Adrenal gland (tissue), 12 donors: ENCODE measurements around the gene GLDN. TPM values are rescaled to one million over a fixed set of nuclear protein-coding genes. Genes with fewer than 3 reads are reported as not detected.

Experiments used
- DNase-seq, 7 donors: peaks; one replicate each; pipeline ENCODE4 v3.0.0-alpha.2; 2019 to 2020
- H3K27ac ChIP-seq, 5 donors: fragments of 200-600 bp; sonication (generic) in 4 of 5; 1 replicate in 3 of 5; 2 replicates in 2 of 5; pipeline versions ENCODE4 v1.5.1 to v1.8.0; 2016 to 2020; ENCODE audit warnings: mild to moderate bottlenecking in 1 of 5
- H3K27me3 ChIP-seq: fragments of 200-600 bp; 2 replicates; pipeline ENCODE4 v1.8.0; 2021
- H3K36me3 ChIP-seq, 2 donors: fragments of 200-600 bp; replicated peaks in 1 of 2; 1 replicate in 1 of 2; 2 replicates in 1 of 2; pipeline versions ENCODE4 v1.5.1 to v1.8.0; 2018 to 2022
- H3K4me1 ChIP-seq, 2 donors: fragments of 200-600 bp; replicated peaks in 1 of 2; 1 replicate in 1 of 2; 2 replicates in 1 of 2; pipeline versions ENCODE4 v1.5.1 to v1.8.0; 2018 to 2021
- H3K4me3 ChIP-seq, 4 donors: fragments of 200-600 bp; sonication (generic) in 3 of 4; one replicate each; pipeline ENCODE4 v1.5.1; 2016 to 2018
- H3K9me3 ChIP-seq, 3 donors: fragments of 200-600 bp; sonication (generic) in 1 of 3; replicated peaks in 1 of 3; 1 replicate in 2 of 3; 2 replicates in 1 of 3; pipeline versions ENCODE4 v1.5.1 to v1.8.0; 2016 to 2021
- POLR2A ChIP-seq, 2 donors: fragments of 450-650 bp; IDR thresholded peaks; one replicate each; pipeline ENCODE4 v1.6.1; 2017; ENCODE audit warnings: antibody characterized with exemption in 2 of 2, mild to moderate bottlenecking in 2 of 2, moderate library complexity in 1 of 2
- WGBS, 4 donors: extraction: QIAGEN DNeasy Blood & Tissue Kit in 2 of 4; methylation state at CpG; one replicate each; pipeline versions ENCODE4 v1.1.5 to v1.1.7; 2013 to 2017; 5-methylcytosine and 5-hydroxymethylcytosine counted together
- intact Hi-C, 2 donors: fragments of 100-400 bp; cut with DNase I; formaldehyde crosslinking; loops; one replicate each; pipeline versions ENCODE4 v1.14.1 to v1.15.0; 2022 to 2023
- polyA plus RNA-seq, 3 donors: library from polyadenylated mRNA; stranded (reverse); fragments of 200-250 nt in 2 of 3; fragments of 350-450 nt in 1 of 3; fragmentation: Illumina TruSeq in 1 of 3; extraction: RNeasy Lipid Tissue Mini Kit (QIAGEN cat#74804) in 1 of 3; gene quantifications; one replicate each; pipeline ENCODE4 v1.2.3, GENCODE V29; 2013 to 2014
- total RNA-seq, 9 donors: library from RNA; depleted of rRNA in 4 of 9; stranded (reverse); fragments of >200 nt in 4 of 9; fragments of 120-200 nt in 1 of 9; fragmentation: NEBNext Ultra II Directional in 1 of 9; extraction: Animal tissue kit (Norgen Biotek cat#: 25700) in 1 of 9; gene quantifications; one replicate each; pipeline versions ENCODE4 v1.1.0 to v1.2.4, GENCODE V29; 2013 to 2023
- TF ChIP-seq, protein P1 (sequence below), 6 experiments: fragments of 450-650 bp in 4 of 6; fragments of 200-600 bp in 2 of 6; sonication (generic) in 1 of 6; IDR thresholded peaks; 1 replicate in 5 of 6; 2 replicates in 1 of 6; pipeline versions ENCODE4 v1.5.1 to v1.8.0; 2016 to 2021; ENCODE audit warnings: antibody characterized with exemption in 6 of 6, mild to moderate bottlenecking in 2 of 6, moderate library complexity in 1 of 6
- donor health status: healthy with polysubstance abuse.
- donor health status: Bipolar disorder and iron deficiency.
- donor health status: DM: yes; HTN: yes; CAD: no.
- donor health status: DM: no; HTN: no; CAD: no.
- donor health status: DM: no; HTN: no; CAD: no.
- donor health status: DM: yes; HTN: yes; CAD: no.

Gene GLDN
- total and polyA plus RNA-seq, 12 donors = 0.44 to 30.8 (median 5.9) TPM

GRCh38 chr15:51350723-51351122 is 9.3 kb downstream of the GLDN start:
- Histone ChIP-seq H3K27ac (no peak overlapping the region), H3K27me3 (no peaks in the 10 kb centered on the region), H3K36me3 (no peaks in the 10 kb centered on the region), H3K4me3 (no peak overlapping the region), H3K4me1 (peaks cover 0 to 4% of the 10 kb centered on the region in 2 donors), H3K9me3 (no peaks in the 10 kb centered on the region)
- intact Hi-C loops = no loop called here
- no peak for TF ChIP-seq POLR2A (IDR thresholded peaks at IDR 0.05)
- TF ChIP-seq, protein P1, sequence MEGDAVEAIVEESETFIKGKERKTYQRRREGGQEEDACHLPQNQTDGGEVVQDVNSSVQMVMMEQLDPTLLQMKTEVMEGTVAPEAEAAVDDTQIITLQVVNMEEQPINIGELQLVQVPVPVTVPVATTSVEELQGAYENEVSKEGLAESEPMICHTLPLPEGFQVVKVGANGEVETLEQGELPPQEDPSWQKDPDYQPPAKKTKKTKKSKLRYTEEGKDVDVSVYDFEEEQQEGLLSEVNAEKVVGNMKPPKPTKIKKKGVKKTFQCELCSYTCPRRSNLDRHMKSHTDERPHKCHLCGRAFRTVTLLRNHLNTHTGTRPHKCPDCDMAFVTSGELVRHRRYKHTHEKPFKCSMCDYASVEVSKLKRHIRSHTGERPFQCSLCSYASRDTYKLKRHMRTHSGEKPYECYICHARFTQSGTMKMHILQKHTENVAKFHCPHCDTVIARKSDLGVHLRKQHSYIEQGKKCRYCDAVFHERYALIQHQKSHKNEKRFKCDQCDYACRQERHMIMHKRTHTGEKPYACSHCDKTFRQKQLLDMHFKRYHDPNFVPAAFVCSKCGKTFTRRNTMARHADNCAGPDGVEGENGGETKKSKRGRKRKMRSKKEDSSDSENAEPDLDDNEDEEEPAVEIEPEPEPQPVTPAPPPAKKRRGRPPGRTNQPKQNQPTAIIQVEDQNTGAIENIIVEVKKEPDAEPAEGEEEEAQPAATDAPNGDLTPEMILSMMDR (IDR thresholded peaks at IDR 0.05) = no peak
- WGBS, 4 donors = 90 to 93% (median 92%) methylated on average over 3 of the region's 3 CpGs
- DNase-seq = no peak

DNA sequence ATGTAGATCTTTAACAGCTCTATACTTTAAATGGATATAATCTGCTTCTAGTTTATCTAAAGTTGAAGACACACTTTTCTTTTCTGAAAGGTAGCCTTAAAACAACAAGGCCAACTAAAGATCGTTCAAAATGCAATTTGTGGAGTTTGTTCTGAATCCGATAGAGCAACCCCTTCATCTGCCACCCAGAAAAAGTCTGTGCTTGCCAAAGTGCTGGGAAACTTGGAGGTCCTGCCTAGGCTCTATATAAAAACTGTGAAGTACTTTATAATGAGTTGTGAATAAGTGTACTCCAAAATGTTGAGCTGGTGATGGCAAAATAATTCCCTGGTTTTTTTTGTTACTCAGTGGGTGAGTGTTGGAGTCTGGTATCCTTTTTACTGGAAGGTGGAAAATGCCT is 12.5 kb downstream of the GLDN start:
- Histone ChIP-seq H3K4me1 (peaks cover 0 to 4% of the 10 kb centered on the region in 2 donors), H3K9me3 (no peaks in the 10 kb centered on the region), H3K4me3 (no peak overlapping the region), H3K27ac (no peak overlapping the region), H3K27me3 (no peaks in the 10 kb centered on the region), H3K36me3 (no peaks in the 10 kb centered on the region)
- intact Hi-C loops = no loop called here
- no peak for DNase-seq
- TF ChIP-seq POLR2A (IDR thresholded peaks at IDR 0.05) = no peak
- TF ChIP-seq, protein P1 (IDR thresholded peaks at IDR 0.05) = no peak
- WGBS, 4 donors = 38 to 53% (median 51%) methylated on average over 2 of the region's 2 CpGs

- no peak overlapping the region for H3K27ac ChIP-seq
- H3K4me1 ChIP-seq = peaks cover 0 to 4% of the 10 kb centered on the region in 2 donors
- DNase-seq = no peak
- H3K4me3 ChIP-seq = no peak overlapping the region
- no peaks in the 10 kb centered on the region for H3K36me3 ChIP-seq
- WGBS, 4 donors = 86 to 91% (median 90%) methylated on average over 1 of the region's 1 CpG
- no peak for TF ChIP-seq POLR2A (IDR thresholded peaks at IDR 0.05)
- TF ChIP-seq, protein P1 (IDR thresholded peaks at IDR 0.05) = no peak
- H3K9me3 ChIP-seq = no peaks in the 10 kb centered on the region
- no peaks in the 10 kb centered on the region for H3K27me3 ChIP-seq
- intact Hi-C loops = no loop called here
Measured at GRCh38 chr15:51355096-51355495, 13.6 kb downstream of the GLDN start.

DNA sequence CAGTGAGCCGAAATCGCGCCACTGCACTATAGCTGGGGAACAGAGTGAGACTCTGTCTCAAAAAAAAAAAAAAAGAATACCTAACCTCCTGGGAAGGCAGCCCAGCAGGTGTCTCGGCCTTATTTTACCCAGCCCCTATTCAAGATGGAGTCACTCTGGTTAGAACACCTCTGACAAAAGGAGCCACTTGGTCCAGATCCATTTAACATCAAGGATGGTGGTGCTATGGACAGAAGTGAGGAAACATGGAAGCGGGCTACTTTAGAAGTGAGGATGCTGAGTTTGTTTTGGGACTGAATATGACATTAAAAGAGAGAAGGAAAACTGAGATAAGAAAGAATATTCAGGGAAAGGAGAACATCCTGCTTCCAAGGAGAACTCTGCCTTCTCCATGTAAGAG is 14.7 kb downstream of the GLDN start:
- no peak for DNase-seq
- H3K27ac ChIP-seq = no peak overlapping the region
- H3K36me3 ChIP-seq = no peaks in the 10 kb centered on the region
- H3K4me3 ChIP-seq = no peak overlapping the region
- WGBS, 4 donors = 94 to 97% (median 95%) methylated on average over 5 of the region's 5 CpGs
- H3K27me3 ChIP-seq = no peaks in the 10 kb centered on the region
- no peaks in the 10 kb centered on the region for H3K9me3 ChIP-seq
- TF ChIP-seq POLR2A (IDR thresholded peaks at IDR 0.05) = no peak
- TF ChIP-seq, protein P1 (IDR thresholded peaks at IDR 0.05) = no peak
- H3K4me1 ChIP-seq = peaks cover 0 to 4% of the 10 kb centered on the region in 2 donors
- intact Hi-C loops = no loop called here
